OCI-LY1 (cell line): Measurements from ENCODE around the gene ITPRIPL2.

Source experiments
- EZH2 ChIP-seq: fragments of 200-600 bp; sonication (generic), shearing (Covaris generic); IDR thresholded peaks from 2 replicates; pipeline ENCODE4 v1.8.0; 2017; ENCODE audit warnings: borderline replicate concordance, mixed run types, mild to moderate bottlenecking, antibody characterized with exemption, low read length, moderate library complexity, mixed read lengths
- TF ChIP-seq, protein P1 (sequence below): fragments of 200-600 bp; sonication (generic), shearing (Covaris generic); IDR thresholded peaks from 2 replicates; pipeline ENCODE4 v1.5.1; 2017; ENCODE audit warnings: mild to moderate bottlenecking, antibody characterized with exemption, low read length, moderate library complexity, mixed read lengths

DNA sequence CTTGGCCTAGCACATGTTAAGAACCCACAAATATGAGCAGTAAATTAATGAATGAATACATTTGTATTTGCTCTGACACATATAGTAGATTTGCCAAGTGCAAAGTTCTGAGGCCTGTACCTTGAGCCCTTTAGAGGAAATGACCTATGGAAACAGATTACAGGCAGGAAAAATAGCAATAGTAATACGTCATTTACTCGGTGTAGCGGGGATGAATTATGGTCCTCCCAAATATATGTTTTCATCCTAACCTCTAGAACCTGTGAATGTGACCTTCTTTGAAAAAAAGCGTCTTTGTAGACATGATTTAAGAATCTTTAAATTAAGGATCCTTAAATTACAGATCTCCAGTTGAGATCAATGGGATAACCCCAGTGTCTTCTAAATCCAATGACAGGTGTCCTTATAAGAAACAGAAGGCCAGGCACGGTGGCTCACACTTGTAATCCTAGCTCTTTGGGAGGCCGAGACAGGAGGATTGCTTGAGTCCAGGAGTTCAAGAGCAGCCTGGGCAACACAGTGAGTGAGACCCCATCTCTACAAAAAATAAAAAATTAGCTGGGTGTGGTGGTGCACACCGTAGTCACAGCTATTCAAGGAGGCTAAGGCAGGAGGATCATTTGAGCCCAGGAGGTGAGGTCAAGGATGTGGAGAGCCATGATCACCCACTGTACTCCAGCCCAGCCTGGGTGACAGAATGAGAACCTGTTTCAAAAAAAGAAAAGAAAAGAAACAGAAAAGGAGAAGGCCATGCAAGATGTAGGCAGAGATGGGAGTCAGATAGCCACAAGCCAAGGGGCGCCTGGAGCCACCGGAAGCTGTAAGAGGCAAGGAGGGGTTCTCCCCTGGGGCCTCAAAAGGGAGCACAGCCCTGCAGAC lies 5.1 kb upstream of the ITPRIPL2 start:
- TF ChIP-seq, protein P1, sequence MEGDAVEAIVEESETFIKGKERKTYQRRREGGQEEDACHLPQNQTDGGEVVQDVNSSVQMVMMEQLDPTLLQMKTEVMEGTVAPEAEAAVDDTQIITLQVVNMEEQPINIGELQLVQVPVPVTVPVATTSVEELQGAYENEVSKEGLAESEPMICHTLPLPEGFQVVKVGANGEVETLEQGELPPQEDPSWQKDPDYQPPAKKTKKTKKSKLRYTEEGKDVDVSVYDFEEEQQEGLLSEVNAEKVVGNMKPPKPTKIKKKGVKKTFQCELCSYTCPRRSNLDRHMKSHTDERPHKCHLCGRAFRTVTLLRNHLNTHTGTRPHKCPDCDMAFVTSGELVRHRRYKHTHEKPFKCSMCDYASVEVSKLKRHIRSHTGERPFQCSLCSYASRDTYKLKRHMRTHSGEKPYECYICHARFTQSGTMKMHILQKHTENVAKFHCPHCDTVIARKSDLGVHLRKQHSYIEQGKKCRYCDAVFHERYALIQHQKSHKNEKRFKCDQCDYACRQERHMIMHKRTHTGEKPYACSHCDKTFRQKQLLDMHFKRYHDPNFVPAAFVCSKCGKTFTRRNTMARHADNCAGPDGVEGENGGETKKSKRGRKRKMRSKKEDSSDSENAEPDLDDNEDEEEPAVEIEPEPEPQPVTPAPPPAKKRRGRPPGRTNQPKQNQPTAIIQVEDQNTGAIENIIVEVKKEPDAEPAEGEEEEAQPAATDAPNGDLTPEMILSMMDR, result no peak
- no peak for TF ChIP-seq EZH2
